ENCODE measurements around the gene USP10. TPM values are rescaled to one million over a fixed set of nuclear protein-coding genes. Genes with fewer than 3 reads are reported as not detected.

USP10 gene
- total RNA-seq, 4 donors from 2014 or later = 63.0 to 98.4 (median 70.9) TPM

DNA sequence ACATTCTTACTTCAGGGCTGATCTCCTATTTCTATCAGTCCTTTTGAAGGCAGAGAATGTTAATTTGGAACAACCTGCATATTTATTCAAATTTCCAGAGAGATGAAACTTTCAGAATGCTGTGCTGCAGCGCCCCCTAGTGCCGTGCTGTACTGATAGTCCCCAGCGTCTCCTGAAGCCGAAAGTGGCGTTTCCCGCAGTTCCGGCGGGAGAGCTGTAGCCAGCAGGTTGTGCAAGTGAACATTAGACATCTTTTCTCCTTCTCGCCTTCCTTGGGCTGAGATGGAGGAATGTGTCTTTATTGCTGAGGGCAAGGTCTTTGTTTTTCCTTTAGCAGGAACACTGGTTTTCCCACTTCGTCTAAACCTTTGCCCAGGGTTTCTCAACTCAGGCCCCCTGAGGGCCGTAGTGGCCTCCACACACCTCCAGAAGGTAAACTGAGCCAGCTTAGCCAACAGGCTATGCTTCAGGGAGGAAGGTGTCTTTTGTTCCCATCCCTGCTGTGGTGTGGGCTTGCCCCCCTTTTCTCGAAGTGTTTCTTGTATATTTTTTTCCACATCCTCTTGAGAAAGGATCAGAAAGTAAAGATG, 26.4 kb downstream of the USP10 start:
- Histone ChIP-seq H3K4me3 (replicated peaks in 1 of 3) (no peak overlapping the region), H3K36me3 (no peaks in the 10 kb centered on the region), H3K27ac (no peak overlapping the region), H3K27me3 (no peaks in the 10 kb centered on the region), H3K4me1 (peaks cover 21 to 31% of the 10 kb centered on the region in 2 donors), H3K9me3 (no peaks in the 10 kb centered on the region)
- DNase-seq = peak; percentile 90 to 93
- 15 to 20% methylated on average over 12 of the region's 12 CpGs for WGBS, 2 donors
- intact Hi-C loops (cut with DNase I) = loop anchor here (5.0 kb wide), 2 partner anchors 109 to 214 kb away; partner anchors contain the start of gene COTL1
- no peak for TF ChIP-seq POLR2A (IDR thresholded peaks at IDR 0.05)
- TF ChIP-seq, protein P1, sequence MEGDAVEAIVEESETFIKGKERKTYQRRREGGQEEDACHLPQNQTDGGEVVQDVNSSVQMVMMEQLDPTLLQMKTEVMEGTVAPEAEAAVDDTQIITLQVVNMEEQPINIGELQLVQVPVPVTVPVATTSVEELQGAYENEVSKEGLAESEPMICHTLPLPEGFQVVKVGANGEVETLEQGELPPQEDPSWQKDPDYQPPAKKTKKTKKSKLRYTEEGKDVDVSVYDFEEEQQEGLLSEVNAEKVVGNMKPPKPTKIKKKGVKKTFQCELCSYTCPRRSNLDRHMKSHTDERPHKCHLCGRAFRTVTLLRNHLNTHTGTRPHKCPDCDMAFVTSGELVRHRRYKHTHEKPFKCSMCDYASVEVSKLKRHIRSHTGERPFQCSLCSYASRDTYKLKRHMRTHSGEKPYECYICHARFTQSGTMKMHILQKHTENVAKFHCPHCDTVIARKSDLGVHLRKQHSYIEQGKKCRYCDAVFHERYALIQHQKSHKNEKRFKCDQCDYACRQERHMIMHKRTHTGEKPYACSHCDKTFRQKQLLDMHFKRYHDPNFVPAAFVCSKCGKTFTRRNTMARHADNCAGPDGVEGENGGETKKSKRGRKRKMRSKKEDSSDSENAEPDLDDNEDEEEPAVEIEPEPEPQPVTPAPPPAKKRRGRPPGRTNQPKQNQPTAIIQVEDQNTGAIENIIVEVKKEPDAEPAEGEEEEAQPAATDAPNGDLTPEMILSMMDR (IDR thresholded peaks at IDR 0.05) = peak; percentile 79 to 93 (median 90)

DNA sequence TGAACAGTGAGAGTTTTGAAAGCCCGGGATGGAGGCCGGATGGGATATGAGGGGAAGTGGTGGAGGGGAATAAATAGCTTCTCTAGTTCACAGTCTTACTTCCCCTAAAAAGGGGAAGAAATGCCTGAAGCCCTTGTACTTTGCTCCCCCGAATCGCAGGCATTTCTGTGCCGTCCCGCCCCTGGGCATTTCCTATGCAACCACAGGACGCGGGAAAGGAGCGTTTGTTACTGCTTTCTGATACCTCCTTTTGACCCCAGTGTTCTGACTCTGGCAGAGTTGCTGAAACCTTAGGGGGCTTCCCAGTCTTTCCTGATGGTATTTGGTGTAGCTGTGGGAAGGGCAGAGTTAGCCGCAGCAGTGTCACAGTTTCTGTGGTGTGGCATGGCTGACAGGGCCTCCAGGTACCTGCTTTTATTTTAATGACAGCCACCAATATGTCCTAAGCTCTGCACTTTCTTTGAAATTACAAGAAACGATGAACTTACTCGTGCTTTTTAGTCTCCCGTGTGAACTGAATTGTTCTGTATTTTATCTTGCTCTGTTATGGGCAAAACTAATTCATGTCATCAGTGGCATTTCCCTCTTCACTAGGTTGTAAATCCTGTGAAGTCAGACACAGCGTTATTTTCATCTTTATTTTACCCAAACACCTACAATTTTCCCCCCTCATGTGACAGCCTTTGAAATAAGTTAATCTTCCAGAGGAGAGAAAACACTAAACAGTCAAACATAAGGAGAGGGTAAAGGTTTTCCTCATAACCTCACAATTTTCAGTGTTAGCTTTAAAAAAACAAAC, 27.1 kb downstream of the USP10 start:
- no peak for DNase-seq

DNA sequence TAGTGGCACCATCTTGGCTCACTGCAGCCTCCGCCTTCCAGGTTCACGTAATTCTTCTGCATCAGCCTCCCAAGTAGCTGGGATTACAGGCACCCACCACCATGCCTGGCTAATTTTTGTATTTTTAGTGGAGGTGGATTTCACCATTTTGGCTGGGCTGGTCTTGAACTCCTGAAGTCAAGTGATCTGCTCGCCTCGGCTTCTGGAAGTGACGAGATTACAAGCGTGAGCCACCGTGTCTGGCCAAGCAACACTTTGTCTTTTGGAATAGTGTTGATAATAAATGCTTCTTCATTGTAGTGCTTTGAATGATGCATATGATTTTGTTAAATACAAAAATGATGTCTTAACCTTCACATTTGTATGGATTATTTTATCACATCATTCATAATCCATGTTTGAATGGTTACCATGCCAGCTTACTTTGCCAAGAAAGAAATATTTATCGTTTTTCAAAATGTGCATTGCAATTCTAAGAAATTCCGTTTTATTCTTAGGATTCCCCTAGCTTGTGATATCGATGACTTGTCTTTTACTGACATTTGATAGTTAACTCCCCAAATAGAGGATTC, 29.1 kb downstream of the USP10 start:
- TF ChIP-seq, protein P1 (IDR thresholded peaks at IDR 0.05) = no peak
- TF ChIP-seq POLR2A (IDR thresholded peaks at IDR 0.05) = no peak
- WGBS, 2 donors = 95% methylated on average over 10 of the region's 10 CpGs

More for the DNA sequence above, 27.1 kb downstream of the USP10 start:
- no peak for TF ChIP-seq POLR2A (IDR thresholded peaks at IDR 0.05)
- TF ChIP-seq, protein P1 (IDR thresholded peaks at IDR 0.05) = no peak
- Histone ChIP-seq H3K9me3 (no peaks in the 10 kb centered on the region), H3K27me3 (no peaks in the 10 kb centered on the region), H3K36me3 (no peaks in the 10 kb centered on the region), H3K4me1 (peaks cover 22 to 36% of the 10 kb centered on the region in 2 donors), H3K4me3 (replicated peaks in 1 of 3) (no peak overlapping the region), H3K27ac (no peak overlapping the region)
- 73 to 82% methylated on average over 14 of the region's 14 CpGs for WGBS, 2 donors
- intact Hi-C loops (cut with DNase I) = loop anchor here (5.0 kb wide), 2 partner anchors 110 to 215 kb away; partner anchors contain the start of gene COTL1

DNA sequence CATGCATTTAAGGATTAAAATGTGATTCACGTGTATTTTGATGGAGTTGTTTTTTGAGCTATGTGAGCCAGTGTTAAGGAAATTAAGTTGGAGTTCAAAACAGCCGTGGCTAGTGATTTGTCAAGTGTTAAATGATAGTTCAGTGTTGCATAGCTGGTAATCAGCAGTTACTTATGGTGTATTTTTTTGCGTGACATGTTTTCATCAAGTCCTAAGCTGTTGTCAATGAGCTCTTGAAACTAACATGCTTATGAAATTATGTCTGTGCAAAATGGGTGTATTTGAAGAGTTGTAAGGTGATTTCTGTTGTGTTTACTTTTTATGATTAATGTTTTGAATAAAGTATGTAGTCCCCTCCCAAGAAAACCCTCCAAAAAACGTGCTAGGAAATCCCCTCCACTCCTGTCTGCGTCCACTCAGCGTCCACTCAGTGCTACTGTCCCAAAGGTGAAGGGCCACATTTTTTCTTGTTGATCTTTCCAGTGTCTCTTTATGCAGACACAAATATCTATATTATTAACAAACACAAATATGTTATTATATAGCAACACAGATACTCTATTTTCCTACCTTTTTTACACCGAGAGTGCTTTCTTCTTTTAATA, 30.0 kb downstream of the USP10 start:
- Histone ChIP-seq H3K9me3 (no peaks in the 10 kb centered on the region), H3K4me1 (peaks cover 22 to 49% of the 10 kb centered on the region in 2 donors), H3K27me3 (no peaks in the 10 kb centered on the region), H3K4me3 (replicated peaks in 1 of 3) (no peak overlapping the region), H3K27ac (peak overlapping the region; percentile 78 to 95 (median 82)), H3K36me3 (no peaks in the 10 kb centered on the region)
- intact Hi-C loops (cut with DNase I) = loop anchor here (5.0 kb wide), 2 partner anchors 113 to 218 kb away; partner anchors contain the start of gene COTL1
- peak in 1 of 2 donors; percentile 31 for DNase-seq
- WGBS, 2 donors = 22% methylated on average over 7 of the region's 7 CpGs
- TF ChIP-seq POLR2A (IDR thresholded peaks at IDR 0.05) = no peak
- TF ChIP-seq, protein P1 (IDR thresholded peaks at IDR 0.05) = no peak

More for the DNA sequence above, 29.1 kb downstream of the USP10 start:
- intact Hi-C loops (cut with DNase I) = loop anchor here (5.0 kb wide), 2 partner anchors 112 to 217 kb away; partner anchors contain the start of gene COTL1
- Histone ChIP-seq H3K9me3 (no peaks in the 10 kb centered on the region), H3K4me3 (replicated peaks in 1 of 3) (no peak overlapping the region), H3K36me3 (no peaks in the 10 kb centered on the region), H3K4me1 (peaks cover 22 to 49% of the 10 kb centered on the region in 2 donors), H3K27ac (peak overlapping the region; percentile 78 to 95 (median 82)), H3K27me3 (no peaks in the 10 kb centered on the region)
- DNase-seq = no peak
